ENCODE measurements around the gene PRKAG2.

The PRKAG2 gene

DNA sequence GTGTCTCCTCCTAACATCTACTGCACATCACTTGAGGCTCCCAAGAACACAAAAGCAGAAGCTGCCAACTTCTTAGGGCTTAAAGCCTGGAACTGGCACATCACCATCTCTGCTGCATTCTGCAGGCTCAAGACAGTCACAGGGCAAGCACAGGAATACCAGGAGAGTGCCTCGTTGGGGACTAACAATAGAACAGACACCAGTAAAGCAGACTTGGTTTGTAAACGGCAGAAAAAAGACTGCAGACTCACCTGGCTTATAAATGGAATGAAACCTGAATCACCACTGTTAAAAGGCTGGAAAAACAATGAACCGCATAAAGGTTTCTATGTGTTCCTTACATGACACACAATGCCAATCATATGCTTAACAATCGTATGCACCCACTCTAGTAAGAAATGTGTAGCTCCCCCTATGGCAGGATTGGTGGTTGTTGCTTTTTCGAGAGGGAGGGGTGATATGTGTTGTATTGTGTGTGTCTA is 370.0 kb downstream of the PRKAG2 start:
- no peak for DNase-seq (ENCODE audit: low read depth in 2 of 3, low spot score in 2 of 3)

Measured in activated CD8-positive, alpha-beta memory T cell treated with anti-CD3 and anti-CD28 coated beads for 48 hours (primary cell).